ENCODE results near the gene LRBA.

LRBA gene

GRCh38 chr4:150230561-150230960, 784.5 kb downstream of the LRBA start:
- no peak for DNase-seq (ENCODE audit: low read depth in 1 of 2, low spot score in 1 of 2)

GRCh38 chr4:150229520-150229919, 785.6 kb downstream of the LRBA start:
- DNase-seq (ENCODE audit: low read depth in 1 of 2, low spot score in 1 of 2), result no peak

- DNase-seq (ENCODE audit: low read depth in 1 of 2, low spot score in 1 of 2), result no peak
Observed at GRCh38 chr4:150224896-150225591, 790.0 kb downstream of the LRBA start.

- no peak for DNase-seq (ENCODE audit: low read depth in 1 of 2, low spot score in 1 of 2)
Observed at GRCh38 chr4:150219841-150220240, 795.2 kb downstream of the LRBA start.

GRCh38 chr4:150218447-150218846, 796.6 kb downstream of the LRBA start:
- no peak for DNase-seq (ENCODE audit: low read depth in 1 of 2, low spot score in 1 of 2)

- no peak for DNase-seq (ENCODE audit: low read depth in 1 of 2, low spot score in 1 of 2)
Observed at GRCh38 chr4:150217808-150218207, 797.3 kb downstream of the LRBA start.

GRCh38 chr4:150217192-150217591, 797.9 kb downstream of the LRBA start:
- no peak for DNase-seq (ENCODE audit: low read depth in 1 of 2, low spot score in 1 of 2)

GRCh38 chr4:150216726-150217125, 798.4 kb downstream of the LRBA start:
- DNase-seq (ENCODE audit: low read depth in 1 of 2, low spot score in 1 of 2), result no peak

GRCh38 chr4:150215601-150216000, 799.5 kb downstream of the LRBA start:
- DNase-seq (ENCODE audit: low read depth in 1 of 2, low spot score in 1 of 2), result no peak
